GM21528 (cell line): ENCODE data around the gene LRRC61.
"Not testable (repeated sequence)": the region's sequence is repeated elsewhere in the genome, so short reads cannot be mapped to it uniquely, and the experiment has no call there.

Experiments
- ATAC-seq: cut with Tn5 transposase; IDR thresholded peaks from one replicate; pipeline ENCODE4 v1.9.1; 2021; ENCODE audit warnings: mild to moderate bottlenecking, moderate library complexity; ENCODE audit not compliant: unreplicated experiment, low FRiP score

LRRC61 gene

GRCh38 chr7:150307129-150307528 is 16.0 kb upstream of the LRRC61 start:
- no peak for ATAC-seq

DNA sequence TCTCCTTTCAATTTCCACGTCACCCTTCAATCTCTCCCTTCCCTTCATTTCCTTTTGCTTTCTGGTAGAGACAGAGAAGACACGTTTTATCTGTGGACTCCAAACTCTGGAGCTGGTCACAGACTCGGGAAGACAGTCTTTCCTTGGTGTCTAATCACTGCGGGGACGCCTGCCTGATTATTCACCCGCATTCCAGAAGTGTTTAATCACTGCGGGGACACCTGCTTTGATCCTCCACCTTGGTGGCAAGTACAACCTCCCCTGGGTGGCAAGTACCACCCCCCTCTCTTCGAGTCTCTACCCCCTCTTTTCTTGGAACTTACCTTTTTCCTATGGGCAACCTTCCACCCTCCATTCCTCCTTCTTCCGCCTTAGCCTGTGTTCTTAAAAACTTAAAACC is 15.3 kb upstream of the LRRC61 start:
- ATAC-seq: no peak

- ATAC-seq: no peak
Observed at GRCh38 chr7:150308575-150308974, 14.6 kb upstream of the LRRC61 start.

DNA sequence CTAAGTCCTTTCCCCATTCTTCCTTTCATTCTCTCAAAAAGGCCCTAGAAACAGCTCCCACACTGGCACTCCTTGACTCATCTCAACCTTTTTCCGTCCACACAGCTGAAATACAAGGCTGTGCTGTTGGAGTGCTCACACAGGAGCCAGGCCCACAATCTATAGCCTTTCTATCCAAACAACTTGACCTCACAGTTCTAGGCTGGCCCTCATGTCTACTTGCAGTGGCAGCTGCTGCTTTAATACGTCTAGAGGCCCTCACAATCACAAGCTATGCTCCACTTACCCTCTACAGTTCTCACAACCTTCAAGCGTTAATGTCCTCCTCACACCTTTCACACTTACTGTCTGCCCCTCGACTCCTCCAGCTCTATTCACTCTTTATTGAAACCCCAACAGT is 12.0 kb upstream of the LRRC61 start:
- no peak for ATAC-seq

- no peak for ATAC-seq
Observed at GRCh38 chr7:150311711-150312110, 11.4 kb upstream of the LRRC61 start.

- not testable (repeated sequence) for ATAC-seq
Observed at GRCh38 chr7:150312649-150313366, 10.3 kb upstream of the LRRC61 start.

GRCh38 chr7:150313367-150313809 is 9.8 kb upstream of the LRRC61 start:
- ATAC-seq: no peak

DNA sequence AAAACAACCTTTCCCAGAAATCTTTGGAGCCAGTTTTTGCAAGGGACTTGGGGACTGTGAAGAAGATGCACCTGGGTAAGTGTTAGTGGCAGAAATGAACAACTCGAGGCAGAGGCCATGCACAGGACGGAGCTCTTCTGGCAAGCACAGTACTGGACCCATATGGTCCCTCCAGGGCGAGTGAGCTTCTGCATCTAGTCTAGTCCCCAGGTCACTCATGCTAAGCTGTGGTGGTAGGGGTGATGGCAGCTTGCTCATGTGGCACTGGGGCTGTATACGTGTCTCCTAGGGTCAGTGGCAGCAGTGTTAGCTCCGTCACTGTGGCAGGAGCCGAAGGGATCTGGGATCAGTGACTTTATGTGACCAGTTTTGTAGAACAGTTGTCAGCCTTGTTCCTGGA is 9.3 kb upstream of the LRRC61 start:
- no peak for ATAC-seq

GRCh38 chr7:150314639-150315239 is 8.4 kb upstream of the LRRC61 start:
- ATAC-seq: no peak

- not testable (repeated sequence) for ATAC-seq
Observed at GRCh38 chr7:150316987-150317386, 6.2 kb upstream of the LRRC61 start.

- no peak for ATAC-seq
Observed at GRCh38 chr7:150317748-150318444, 5.3 kb upstream of the LRRC61 start.

DNA sequence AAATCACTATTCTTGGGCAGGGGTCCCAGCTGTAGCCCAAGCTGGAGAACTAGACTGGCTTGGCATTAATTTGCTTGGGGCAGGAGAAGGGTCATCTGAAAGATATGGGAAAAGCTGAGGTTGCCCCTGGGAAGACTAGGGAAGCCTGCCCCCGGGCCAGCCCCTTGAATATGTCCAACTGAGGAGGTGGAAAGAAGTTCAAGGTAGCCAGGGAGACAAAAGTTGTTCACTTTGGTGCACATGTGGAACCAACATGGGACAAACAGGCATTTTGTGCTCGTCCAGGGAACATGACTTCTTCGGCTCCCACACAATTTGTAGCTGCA is 1.4 kb upstream of the LRRC61 start:
- ATAC-seq: no peak

GRCh38 chr7:150322114-150322832 is 882 bp upstream of the LRRC61 start:
- ATAC-seq: peak; percentile 20

DNA sequence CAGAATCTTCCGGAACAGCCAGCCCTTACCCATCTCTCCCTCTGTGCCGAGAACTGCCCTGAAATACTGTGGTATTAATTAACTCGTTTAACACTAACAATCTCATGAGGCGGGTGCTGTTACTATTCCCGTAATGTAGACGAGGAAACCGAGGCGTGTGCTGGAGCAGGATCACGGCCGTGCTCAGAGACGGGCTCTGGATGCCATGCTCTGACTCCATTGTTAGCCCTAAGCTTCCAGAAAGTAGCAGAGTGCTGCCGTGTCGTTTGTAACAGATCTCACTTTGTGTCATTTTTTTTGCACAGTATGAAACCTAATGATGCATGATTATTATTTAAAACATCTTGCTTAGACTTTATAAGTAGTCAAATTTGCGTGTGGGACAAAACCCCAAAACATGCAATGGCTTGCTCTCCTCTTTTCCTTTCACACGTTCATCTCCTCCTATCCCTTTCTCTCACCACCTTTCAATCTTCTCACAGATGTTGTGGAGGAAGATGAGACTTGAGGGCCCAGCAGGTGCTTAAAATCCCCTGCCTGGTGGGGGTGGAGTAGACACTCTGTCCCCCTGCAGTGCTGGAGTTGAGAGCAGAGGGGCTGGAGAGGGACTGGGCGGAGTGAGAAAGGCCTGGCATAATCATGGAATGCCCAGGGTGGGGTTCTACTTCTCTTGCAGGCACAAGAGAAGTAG is 672 bp downstream of the LRRC61 start:
- peak; percentile 42 for ATAC-seq

DNA sequence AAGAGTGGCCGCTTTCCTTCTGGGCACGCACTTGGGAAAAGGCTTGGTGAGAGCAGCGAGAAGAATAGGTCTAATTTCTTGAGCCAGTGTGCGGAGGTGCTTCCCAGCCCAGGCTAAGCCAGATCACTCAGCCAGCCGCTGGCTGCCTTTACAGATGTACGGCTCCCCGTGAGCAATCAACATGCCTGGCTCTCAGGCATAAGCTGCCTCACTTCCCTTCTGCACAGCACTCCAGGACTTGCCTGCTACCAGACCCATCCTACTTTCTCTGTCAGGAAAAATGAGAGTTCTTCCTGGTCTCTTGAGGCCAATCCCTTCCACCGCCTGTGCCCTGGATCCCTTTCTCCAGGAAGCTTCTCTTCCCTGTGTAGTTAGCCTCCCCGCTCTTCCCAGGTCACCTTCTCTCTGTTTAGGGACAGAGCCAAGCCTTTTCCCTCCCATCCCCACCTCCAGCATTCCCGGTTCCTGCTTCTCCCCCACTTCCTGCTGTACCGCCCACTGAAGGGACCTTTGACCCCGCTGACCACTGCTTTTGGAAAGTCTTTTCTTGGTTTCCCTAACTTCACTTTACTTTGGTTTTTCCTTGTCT is 1.3 kb downstream of the LRRC61 start:
- no peak for ATAC-seq

DNA sequence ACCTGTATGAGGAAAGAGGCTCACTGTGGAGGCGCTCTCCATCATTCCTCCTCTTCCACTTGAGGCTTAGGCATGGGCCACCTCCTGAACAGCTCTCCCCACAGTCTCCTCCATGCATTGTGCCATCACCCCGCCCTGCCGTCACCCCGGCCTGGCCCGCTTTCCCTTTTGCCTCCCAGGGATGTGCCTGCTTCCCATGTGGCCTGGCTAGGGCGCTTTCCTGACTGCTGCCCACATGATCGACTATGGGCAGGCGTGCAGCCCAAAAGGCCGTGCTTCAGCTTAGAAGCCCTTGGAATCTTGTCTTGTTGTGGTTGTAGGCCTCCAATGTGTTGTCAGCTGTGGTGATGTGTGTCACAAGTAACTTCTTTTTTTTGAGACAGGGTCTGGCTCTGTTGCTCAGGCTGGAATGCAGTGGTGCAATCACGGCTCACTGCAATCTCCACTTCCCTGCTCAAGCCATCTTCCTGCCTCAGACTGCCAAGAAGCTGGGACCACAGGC is 2.0 kb downstream of the LRRC61 start:
- ATAC-seq: no peak

- no peak for ATAC-seq
Observed at GRCh38 chr7:150325901-150326300, 2.7 kb downstream of the LRRC61 start.

DNA sequence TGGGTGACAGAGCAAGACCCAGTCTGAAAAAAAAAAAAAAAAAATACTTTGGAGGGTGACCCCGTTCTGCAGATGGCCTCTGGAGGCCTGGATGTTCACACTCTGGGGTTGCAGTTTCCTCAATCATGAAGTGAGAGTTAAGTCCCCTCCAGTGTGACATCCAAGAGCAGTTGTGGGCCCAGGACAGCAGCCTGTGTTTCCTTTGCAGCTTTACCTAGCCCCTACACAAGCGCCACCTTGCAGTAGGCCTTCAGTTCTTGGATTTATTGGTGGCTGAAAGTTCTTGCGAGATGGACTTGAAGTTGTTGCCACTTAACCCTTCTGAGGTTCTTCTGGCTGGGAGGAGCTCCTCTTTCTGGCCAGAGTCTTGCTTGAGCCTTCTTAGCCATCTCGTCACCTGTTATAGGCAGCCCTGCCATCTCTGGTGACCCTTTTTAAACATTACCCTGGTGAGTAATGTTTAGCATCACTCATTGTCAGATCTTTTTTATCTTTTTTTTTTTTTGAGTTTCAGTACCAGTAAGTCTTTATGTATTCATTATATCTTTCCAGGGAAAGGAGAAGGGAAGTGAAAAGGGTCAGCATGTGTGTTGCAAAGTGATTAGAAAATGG is 3.6 kb downstream of the LRRC61 start:
- no peak for ATAC-seq

- no peak for ATAC-seq
Observed at GRCh38 chr7:150327308-150327707, 4.2 kb downstream of the LRRC61 start.
